Caco-2 (cell line): ENCODE results near the gene SH3GL1. TPM values are rescaled to one million over a fixed set of nuclear protein-coding genes. Genes with fewer than 3 reads are reported as not detected.

Experiments used
- BruUV-seq: library from RNA; stranded (reverse); fragments of 400-500 nt; replicated peaks from 2 replicates; lab custom pipeline; 2021; lab: Mats Ljungman, UMichigan
- CTCF ChIA-PET: fragments of 300-600 bp; sonication (Branson Sonifier 250); formaldehyde crosslinking; loops from one replicate; lab custom pipeline; 2022; ENCODE audit warnings: antibody characterized with exemption; lab: Charles Lee
- POLR2A ChIA-PET: fragments of 300-600 bp; sonication (Branson Sonifier 250); formaldehyde crosslinking; loops from one replicate; lab custom pipeline; 2022; ENCODE audit warnings: antibody characterized with exemption; lab: Charles Lee
- DNase-seq, 2 experiments: peaks; one replicate each; pipeline versions ENCODE4 v3.0.0 to v3.0.0-alpha.2; 2020 to 2022
- H3K27me3 ChIP-seq: replicated peaks from 2 replicates; pipeline ENCODE4 v1.6.0; 2011; ENCODE audit warnings: low read length; ENCODE audit not compliant: control insufficient read depth, insufficient read depth
- H3K36me3 ChIP-seq: 2 replicates; pipeline ENCODE4 v1.5.1; 2011; ENCODE audit warnings: low read length; ENCODE audit not compliant: control insufficient read depth, insufficient read depth
- H3K4me1 ChIP-seq: fragments of 250-450 bp; sonication (Bioruptor Pico); 2 replicates; pipeline ENCODE4 v1.5.1; 2020; ENCODE audit warnings: mild to moderate bottlenecking
- H3K4me3 ChIP-seq: 2 replicates; pipeline ENCODE4 v1.5.1; 2011; ENCODE audit warnings: low read depth, mild to moderate bottlenecking, control low read depth, low read length
- H3K9me3 ChIP-seq: fragments of 250-450 bp; sonication (Bioruptor Pico); 2 replicates; pipeline ENCODE4 v1.5.1; 2020; ENCODE audit warnings: mild to moderate bottlenecking, moderate library complexity
- H3K27ac Mint-ChIP-seq: one replicate; pipeline ENCODE4 v1.8.0; 2022; ENCODE audit warnings: mixed read lengths; ENCODE audit not compliant: unreplicated experiment
- H3K27me3 Mint-ChIP-seq: one replicate; pipeline ENCODE4 v1.8.0; 2022; ENCODE audit warnings: mixed read lengths; ENCODE audit not compliant: insufficient read depth, unreplicated experiment
- H3K36me3 Mint-ChIP-seq: one replicate; pipeline ENCODE4 v1.8.0; 2022; ENCODE audit warnings: mild to moderate bottlenecking, mixed read lengths; ENCODE audit not compliant: insufficient read depth, unreplicated experiment
- H3K4me1 Mint-ChIP-seq: one replicate; pipeline ENCODE4 v1.8.0; 2022; ENCODE audit warnings: low read depth, mixed read lengths; ENCODE audit not compliant: unreplicated experiment
- H3K4me3 Mint-ChIP-seq: one replicate; pipeline ENCODE4 v1.8.0; 2022; ENCODE audit warnings: mild to moderate bottlenecking, moderate library complexity, mixed read lengths; ENCODE audit not compliant: unreplicated experiment
- H3K9me3 Mint-ChIP-seq: one replicate; pipeline ENCODE4 v1.8.0; 2022; ENCODE audit warnings: mixed read lengths; ENCODE audit not compliant: unreplicated experiment
- CTCF ChIP-seq, 2 experiments: fragments of 200-600 bp in 1 of 2; IDR thresholded peaks; 1 replicate in 1 of 2; 2 replicates in 1 of 2; pipeline versions ENCODE4 v1.5.1 to v1.8.0; 2011 to 2022; ENCODE audit warnings: antibody characterized with exemption in 1 of 2, control low read depth in 1 of 2, inconsistent platforms in 1 of 2, low read depth in 1 of 2, low read length in 1 of 2, mild to moderate bottlenecking in 1 of 2, moderate library complexity in 1 of 2; ENCODE audit not compliant: insufficient read depth in 1 of 2, severe bottlenecking in 1 of 2, unreplicated experiment in 1 of 2
- intact Hi-C: fragments of 100-400 bp; cut with micrococcal nuclease; formaldehyde crosslinking; loops from one replicate; pipeline ENCODE4 v1.10.0; 2022; ENCODE audit not compliant: unreplicated experiment
- microRNA-seq: library from miRNA; unstranded; fragments of <30 nt; microRNA quantifications from one replicate; pipeline ENCODE4 v1.2.0, GENCODE V29; 2022
- total RNA-seq: library from RNA; stranded (reverse); gene quantifications from 2 replicates; pipeline ENCODE4 v1.2.3, GENCODE V29; 2022

Gene SH3GL1
- total RNA-seq, 1 experiment from 2014 or later, result 91.3 TPM

DNA sequence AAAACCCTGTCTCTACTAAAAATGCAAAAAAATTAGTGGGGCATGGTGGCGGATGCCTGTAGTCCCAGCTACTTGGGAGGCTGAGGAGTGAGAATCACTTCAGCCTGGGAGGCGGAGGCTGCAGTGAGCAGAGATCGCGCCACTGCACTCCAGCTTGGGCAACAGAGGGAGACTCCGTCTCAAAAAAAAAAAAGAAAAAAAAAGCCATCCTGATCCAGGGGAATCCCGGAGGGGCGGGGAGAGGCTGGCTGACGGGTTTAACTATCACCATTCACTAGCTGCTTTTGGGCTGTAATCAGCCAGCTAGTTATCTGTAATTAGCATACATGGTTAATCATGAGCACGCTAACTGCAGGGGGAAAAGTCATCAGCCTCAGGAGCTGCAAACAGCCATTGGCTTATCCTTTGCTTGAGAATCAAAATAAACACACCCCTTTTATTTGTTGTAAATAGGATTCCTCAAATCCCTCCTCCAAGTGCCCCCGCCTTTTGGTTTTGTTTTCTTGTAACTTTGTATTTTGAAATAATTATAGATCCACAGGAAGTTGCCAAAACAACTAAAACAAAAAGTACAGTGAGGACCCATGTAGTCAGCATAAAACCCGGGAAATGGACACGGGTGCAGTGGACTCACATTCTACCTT is 86.4 kb downstream of the SH3GL1 start:
- ChIA-PET POLR2A (no interaction called here), CTCF (no interaction called here)
- peaks cover 14% of the 10 kb centered on the region for H3K9me3 Mint-ChIP-seq
- BruUV-seq, result no TSS peak
- H3K4me1 ChIP-seq, result no peaks in the 10 kb centered on the region
- H3K4me3 ChIP-seq, result no peak overlapping the region
- peaks cover 11% of the 10 kb centered on the region for H3K36me3 Mint-ChIP-seq
- TF ChIP-seq CTCF (IDR thresholded peaks at IDR 0.05; ENCODE audit: insufficient read depth in 1 of 2, low read depth in 1 of 2, low read length in 1 of 2, severe bottlenecking in 1 of 2, unreplicated experiment in 1 of 2), result no peak
- no peak for DNase-seq
- no peak overlapping the region for H3K27ac Mint-ChIP-seq
- H3K4me1 Mint-ChIP-seq, result no peaks in the 10 kb centered on the region
- intact Hi-C loops, result no loop called here
- no peaks in the 10 kb centered on the region for H3K36me3 ChIP-seq
- H3K27me3 ChIP-seq, result no peaks in the 10 kb centered on the region
- H3K27me3 Mint-ChIP-seq, result no peaks in the 10 kb centered on the region
- H3K4me3 Mint-ChIP-seq, result no peak overlapping the region
- H3K9me3 ChIP-seq, result no peaks in the 10 kb centered on the region

Small RNAs within 50 kb of the gene (microRNA-seq; reads per million reads assigned to microRNA genes)
- 4.5 reads per million, percentile 30 among the genes with 10 or more reads in this experiment for gene MIR4746

Other genes with a start within 250 kb of the SH3GL1 start
- 1.1 and 2.3 TPM in 2 replicates for gene CREB3L3, start 246.9 kb downstream of the SH3GL1 start, total RNA-seq
- 18.2 and 20.1 TPM in 2 replicates for gene SIRT6, start 218.0 kb downstream of the SH3GL1 start, total RNA-seq
- 0.16 and 0.39 TPM in 2 replicates for gene ANKRD24, start 217.9 kb downstream of the SH3GL1 start, total RNA-seq
- gene EBI3, start 171.0 kb downstream of the SH3GL1 start, total RNA-seq, result 0.68 and 0.81 TPM in 2 replicates
- gene YJU2, start 153.5 kb downstream of the SH3GL1 start, total RNA-seq, result 19.5 TPM in 2 replicates
- 1.4 and 3.5 TPM in 2 replicates for gene SHD, start 121.3 kb downstream of the SH3GL1 start, total RNA-seq
- gene TMIGD2, start 98.2 kb downstream of the SH3GL1 start, total RNA-seq, result not detected in 2 replicates
- 9.0 and 15.6 TPM in 2 replicates for gene FSD1, start 95.9 kb downstream of the SH3GL1 start, total RNA-seq
- gene STAP2, start 61.7 kb downstream of the SH3GL1 start, total RNA-seq, result 70.7 and 71.6 TPM in 2 replicates
- 34.9 and 35.7 TPM in 2 replicates for gene MPND, start 57.0 kb downstream of the SH3GL1 start, total RNA-seq
- 53.9 and 63.1 TPM in 2 replicates for gene CHAF1A, start 2.1 kb upstream of the SH3GL1 start, total RNA-seq
- 42.1 and 42.9 TPM in 2 replicates for gene UBXN6, start 57.2 kb upstream of the SH3GL1 start, total RNA-seq
- 65.7 and 70.8 TPM in 2 replicates for gene HDGFL2, start 71.8 kb upstream of the SH3GL1 start, total RNA-seq
- gene PLIN4, start 117.9 kb upstream of the SH3GL1 start, total RNA-seq, result 0.09 and 0.21 TPM in 2 replicates
- gene PLIN5, start 134.7 kb upstream of the SH3GL1 start, total RNA-seq, result 0.73 and 0.84 TPM in 2 replicates
- gene LRG1, start 139.5 kb upstream of the SH3GL1 start, total RNA-seq, result 0.32 and 0.61 TPM in 2 replicates
- 0.39 and 0.44 TPM in 2 replicates for gene SEMA6B, start 159.1 kb upstream of the SH3GL1 start, total RNA-seq
- gene TNFAIP8L1, start 239.0 kb upstream of the SH3GL1 start, total RNA-seq, result 19.6 and 21.8 TPM in 2 replicates